K562 (cell line): ENCODE measurements around the gene ARL2. TPM values are rescaled to one million over a fixed set of nuclear protein-coding genes. Genes with fewer than 3 reads are reported as not detected.
A peak's percentile ranks its signal among the peaks of the same experiment; 100 is the strongest.

Experiments used
- ATAC-seq: fragments of 200-7000 bp; cut with Tn5 transposase; 3 replicates; pipeline ENCODE4 v1.9.1; 2020; ENCODE audit warnings: moderate library complexity
- BruUV-seq: library from RNA; stranded (reverse); fragments of 400-500 nt; replicated peaks from 2 replicates; lab custom pipeline; 2021; lab: Mats Ljungman, UMichigan
- CTCF ChIA-PET: fragments of 300-600 bp; formaldehyde crosslinking; extraction: SDS; loops from one replicate; lab custom pipeline; 2021; ENCODE audit warnings: low intra/inter-chr PET ratio; lab: Yijun Ruan, JAX
- POLR2A ChIA-PET: fragments of 300-600, 350-650 bp; sonication (Branson Sonifier 250); formaldehyde crosslinking; extraction: SDS; loops from one replicate; lab custom pipeline; 2021; ENCODE audit warnings: antibody characterized with exemption, inconsistent platforms; lab: Yijun Ruan, JAX
- DNase-seq, 4 experiments: peaks; one replicate each; pipeline versions ENCODE4 v3.0.0 to v3.0.0-alpha.2; 2011 to 2018; ENCODE audit warnings: low spot score in 3 of 4, mixed read lengths in 3 of 4; ENCODE audit errors: extremely low read depth in 1 of 4
- FAIRE-seq: peaks from 2 replicates; lab custom pipeline; 2011; peaks lifted over from hg19 to GRCh38; lab: Jason Lieb, UNC
- H2AFZ ChIP-seq: 2 replicates; pipeline ENCODE4 v1.6.0; 2011; ENCODE audit warnings: low read depth, low read length, control low read depth, inconsistent platforms
- H3K27ac ChIP-seq: fragments of 200-600 bp; 3 replicates; pipeline ENCODE4 v1.8.0; 2011; ENCODE audit warnings: low read depth, mild to moderate bottlenecking, control low read depth, inconsistent platforms, low read length, moderate library complexity, mixed read lengths; ENCODE audit errors: extremely low read depth
- H3K27me3 ChIP-seq, 2 experiments: fragments of 300-600 bp in 1 of 2; 2 replicates in 1 of 2; 3 replicates in 1 of 2; pipeline versions ENCODE4 v1.6.0 to v1.8.0; 2011; ENCODE audit warnings: inconsistent platforms in 2 of 2, low read length in 2 of 2, mild to moderate bottlenecking in 1 of 2, mixed read lengths in 1 of 2, moderate library complexity in 1 of 2; ENCODE audit not compliant: control insufficient read depth in 2 of 2, insufficient read depth in 2 of 2
- H3K36me3 ChIP-seq: fragments of 300-600 bp; 3 replicates; pipeline ENCODE4 v1.8.0; 2011; ENCODE audit warnings: mild to moderate bottlenecking, low read length, inconsistent platforms; ENCODE audit not compliant: control insufficient read depth, insufficient read depth
- H3K4me1 ChIP-seq, 2 experiments: fragments of 200-600 bp in 1 of 2; replicated peaks in 1 of 2; 2 replicates in 1 of 2; 3 replicates in 1 of 2; pipeline versions ENCODE4 v1.5.1 to v1.8.0; 2011; ENCODE audit warnings: inconsistent platforms in 2 of 2, low read length in 2 of 2, mild to moderate bottlenecking in 1 of 2, mixed read lengths in 1 of 2, moderate library complexity in 1 of 2; ENCODE audit not compliant: control insufficient read depth in 2 of 2, insufficient read depth in 2 of 2
- H3K4me2 ChIP-seq: 2 replicates; pipeline ENCODE4 v1.6.1; 2011; ENCODE audit warnings: low read length, control low read depth, inconsistent platforms, mixed read lengths; ENCODE audit not compliant: insufficient read depth
- H3K4me3 ChIP-seq: fragments of 200-600 bp; sonication (generic), shearing (Covaris generic); 2 replicates; pipeline ENCODE4 v1.5.1; 2016; ENCODE audit warnings: control low read depth, inconsistent platforms
- H3K79me2 ChIP-seq: fragments of 200-600 bp; 3 replicates; pipeline ENCODE4 v1.8.0; 2011; ENCODE audit warnings: low read length, inconsistent platforms; ENCODE audit not compliant: control insufficient read depth, insufficient read depth
- H3K9ac ChIP-seq, 2 experiments: 2 replicates each; pipeline versions ENCODE4 v1.6.0 to v1.6.1; 2011; ENCODE audit warnings: low read depth in 2 of 2, low read length in 2 of 2, control low read depth in 1 of 2, inconsistent platforms in 1 of 2, mild to moderate bottlenecking in 1 of 2, mixed read lengths in 1 of 2; ENCODE audit not compliant: insufficient read depth in 1 of 2
- H3K9me1 ChIP-seq: one replicate; pipeline ENCODE4 v1.6.0; 2011; ENCODE audit warnings: inconsistent platforms, mild to moderate bottlenecking, low read length, moderate library complexity; ENCODE audit not compliant: control insufficient read depth, insufficient read depth
- H3K9me3 ChIP-seq: replicated peaks from 2 replicates; pipeline ENCODE4 v1.5.1; 2011; ENCODE audit warnings: low read depth, low read length, inconsistent platforms; ENCODE audit not compliant: control insufficient read depth, insufficient read depth
- H4K20me1 ChIP-seq: replicated peaks from 2 replicates; pipeline ENCODE4 v1.6.1; 2011; ENCODE audit warnings: low read length, inconsistent platforms, mixed read lengths; ENCODE audit not compliant: control insufficient read depth, insufficient read depth
- CHD4 ChIP-seq: fragments of 200-600 bp; sonication (generic); IDR thresholded peaks from 3 replicates; pipeline ENCODE4 v1.6.1; 2012; ENCODE audit warnings: low read depth, mild to moderate bottlenecking, mixed read lengths, low read length, inconsistent platforms; ENCODE audit not compliant: insufficient read depth, insufficient replicate concordance, poor library complexity, severe bottlenecking
- ELF1 ChIP-seq: fragments of 200-800 bp; sonication (Bioruptor generic); IDR thresholded peaks from 2 replicates; pipeline ENCODE4 v1.6.1; 2016; ENCODE audit warnings: missing genetic modification characterization, missing compliant biosample characterization
- EP400 ChIP-seq: fragments of 450-650 bp; IDR thresholded peaks from 2 replicates; pipeline ENCODE4 v1.6.1; 2017; ENCODE audit warnings: antibody characterized with exemption, mild to moderate bottlenecking, moderate library complexity
- HNRNPK ChIP-seq: fragments of 200-400 bp; formaldehyde crosslinking; IDR thresholded peaks from one replicate; pipeline ENCODE4 v1.6.1; 2018; ENCODE audit warnings: mild to moderate bottlenecking, low read depth, low read length; ENCODE audit not compliant: poor library complexity, severe bottlenecking
- POLR2AphosphoS5 ChIP-seq: IDR thresholded peaks from 2 replicates; pipeline ENCODE4 v1.6.1; 2011; ENCODE audit warnings: mild to moderate bottlenecking, low read depth, low read length, moderate library complexity; ENCODE audit not compliant: control insufficient read depth, insufficient read depth
- POLR2H ChIP-seq: IDR thresholded peaks from 2 replicates; pipeline ENCODE4 v1.6.1; 2016; ENCODE audit warnings: missing genetic modification characterization, low read depth, mild to moderate bottlenecking, control low read depth, missing compliant biosample characterization, moderate library complexity
- U2AF1 ChIP-seq: fragments of 200-400 bp; formaldehyde crosslinking; optimal IDR thresholded peaks from 2 replicates; pipeline ENCODE3; 2017; ENCODE audit warnings: mild to moderate bottlenecking, low read depth, low read length, moderate library complexity
- UBTF ChIP-seq, 2 experiments: IDR thresholded peaks; 2 replicates each; pipeline ENCODE4 v1.6.1; 2012; ENCODE audit warnings: improper control_type of control experiment in 2 of 2, low read depth in 2 of 2, low read length in 2 of 2, borderline replicate concordance in 1 of 2
- ZBTB9 ChIP-seq: fragments of 450-650 bp; formaldehyde crosslinking; IDR thresholded peaks from 2 replicates; pipeline ENCODE4 v1.4.0; 2020; ENCODE audit warnings: mild to moderate bottlenecking, moderate library complexity
- ZNF184 ChIP-seq: sonication (generic); formaldehyde crosslinking; IDR thresholded peaks from 2 replicates; pipeline ENCODE4 v1.5.0; 2020; ENCODE audit warnings: missing genetic modification reagents
- ZNF311 ChIP-seq: fragments of 250-450 bp; sonication (Bioruptor Pico); IDR thresholded peaks from 2 replicates; pipeline ENCODE4 v1.4.0; 2020; ENCODE audit warnings: mild to moderate bottlenecking, moderate library complexity
- ZNF695 ChIP-seq: fragments of 450-650 bp; formaldehyde crosslinking; IDR thresholded peaks from 2 replicates; pipeline ENCODE4 v1.4.0; 2020; ENCODE audit warnings: mild to moderate bottlenecking, moderate library complexity
- WGBS: fragments of 100-300 bp; shearing (Covaris generic); methylation state at CpG from one replicate; pipeline ENCODE4 v1.1.6; 2016; ENCODE audit warnings: low coverage, mixed read lengths; ENCODE audit not compliant: insufficient coverage; ENCODE audit errors: missing lambda C conversion rate; 5-methylcytosine and 5-hydroxymethylcytosine counted together
- in situ Hi-C: fragments of 300-500 bp; cut with MboI; formaldehyde crosslinking; loops from 4 replicates; pipeline ENCODE4 v1.15.0; 2018; ENCODE audit warnings: inconsistent platforms, mixed read lengths
- intact Hi-C: fragments of 100-400 bp; cut with micrococcal nuclease; formaldehyde crosslinking; loops from 2 replicates; pipeline ENCODE4 v1.14.2; 2022
- polyA plus RNA-seq, 8 experiments: library from polyadenylated mRNA; depleted of rRNA in 4 of 8; stranded (reverse) in 5 of 8; unstranded in 3 of 8; fragments of >200 nt; fragmentation: Nextera tagmentation in 2 of 8; fragmentation: Illumina TruSeq in 1 of 8; extraction: Ambion mirVana in 2 of 8; extraction: Trizol in 1 of 8; gene quantifications; 2 replicates each; pipeline versions ENCODE4 v1.2.1 to v1.2.3, GENCODE V29; 2011 to 2014; ENCODE audit warnings: inconsistent platforms in 1 of 8, missing spikeins in 1 of 8
- total RNA-seq, 7 experiments: library from RNA; depleted of rRNA in 6 of 7; stranded (reverse); fragments of >200 nt in 6 of 7; fragmentation: Illumina TruSeq in 2 of 7; extraction: Trizol in 2 of 7; gene quantifications; 2 replicates each; pipeline versions ENCODE4 v1.2.1 to v1.2.3, GENCODE V29; 2011 to 2021; ENCODE audit warnings: low replicate concordance in 1 of 7
- TF ChIP-seq, protein P1 (sequence below): sonication (generic); formaldehyde crosslinking; IDR thresholded peaks from 2 replicates; pipeline ENCODE4 v1.4.0; 2020; ENCODE audit warnings: mild to moderate bottlenecking, missing genetic modification reagents

The ARL2 gene
- total and polyA plus RNA-seq, 9 of the 15 experiments (the other 6 are each of a cell fraction or from before 2014, with no cell fraction given) = 5.7 to 154 (median 92.2) TPM

- TF ChIP-seq POLR2H (tag) = no peak
These were observed 33.8 kb downstream of the ARL2 start (continued) for GRCh38 chr11:65047581-65048422.

- WGBS = 33% methylated on average over 9 of the region's 9 CpGs
- Histone ChIP-seq H3K79me2 (no peaks in the 10 kb centered on the region), H3K27ac (no peak overlapping the region), H3K9me1 (no peaks in the 10 kb centered on the region), H3K27me3 (no peaks in the 10 kb centered on the region; a peak in 2 of 5 replicates), H3K9me3 (no peaks in the 10 kb centered on the region), H3K4me2 (no peak overlapping the region), H3K4me3 (no peak overlapping the region), H3K4me1 (peaks cover 0 to 28% of the 10 kb centered on the region in 2 experiments; a peak in 2 of 5 replicates), H4K20me1 (no peaks in the 10 kb centered on the region), H3K36me3 (no peaks in the 10 kb centered on the region), H2AFZ (peak overlapping the region; percentile 42; the same call in 1 of the 2 replicates), H3K9ac (no peak overlapping the region)
- ChIA-PET CTCF (no interaction called here), POLR2A (interaction anchor here (0.9 kb wide), 1 partner anchor 18 kb away, joined by 3 read pairs; no protein-coding TSS in a partner anchor)
- intact Hi-C loops (no loop called here), in situ Hi-C loops (no loop called here)
- BruUV-seq = no TSS peak
- DNase-seq (no peak), ATAC-seq (no peak; the same call in 2 of the 3 replicates), FAIRE-seq (peak; percentile 58)
- peak; percentile 63; the same call in 1 of the 2 replicates for TF ChIP-seq POLR2AphosphoS5
- no peak for TF ChIP-seq ZNF695 (CRISPR knock-in tag)
- TF ChIP-seq EP400 = no peak
- TF ChIP-seq, protein P1, sequence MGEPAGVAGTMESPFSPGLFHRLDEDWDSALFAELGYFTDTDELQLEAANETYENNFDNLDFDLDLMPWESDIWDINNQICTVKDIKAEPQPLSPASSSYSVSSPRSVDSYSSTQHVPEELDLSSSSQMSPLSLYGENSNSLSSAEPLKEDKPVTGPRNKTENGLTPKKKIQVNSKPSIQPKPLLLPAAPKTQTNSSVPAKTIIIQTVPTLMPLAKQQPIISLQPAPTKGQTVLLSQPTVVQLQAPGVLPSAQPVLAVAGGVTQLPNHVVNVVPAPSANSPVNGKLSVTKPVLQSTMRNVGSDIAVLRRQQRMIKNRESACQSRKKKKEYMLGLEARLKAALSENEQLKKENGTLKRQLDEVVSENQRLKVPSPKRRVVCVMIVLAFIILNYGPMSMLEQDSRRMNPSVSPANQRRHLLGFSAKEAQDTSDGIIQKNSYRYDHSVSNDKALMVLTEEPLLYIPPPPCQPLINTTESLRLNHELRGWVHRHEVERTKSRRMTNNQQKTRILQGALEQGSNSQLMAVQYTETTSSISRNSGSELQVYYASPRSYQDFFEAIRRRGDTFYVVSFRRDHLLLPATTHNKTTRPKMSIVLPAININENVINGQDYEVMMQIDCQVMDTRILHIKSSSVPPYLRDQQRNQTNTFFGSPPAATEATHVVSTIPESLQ (CRISPR knock-in tag) = no peak
- no peak for TF ChIP-seq HNRNPK
- no peak for TF ChIP-seq ZNF184 (CRISPR knock-in tag)
- no peak for TF ChIP-seq ELF1
- no peak for TF ChIP-seq UBTF (IDR thresholded peaks at IDR 0.05; ENCODE audit: borderline replicate concordance in 1 of 2, low read depth in 2 of 2, low read length in 2 of 2)
- TF ChIP-seq ZBTB9 = no peak
- TF ChIP-seq ZNF311 (CRISPR knock-in tag) = no peak
- TF ChIP-seq CHD4 = no peak
- no peak for TF ChIP-seq U2AF1
These were observed 37.5 kb downstream of the ARL2 start for GRCh38 chr11:65051398-65051858.
